Natural killer cell (primary cell): ENCODE data around the gene NAGLU. TPM values are rescaled to one million over a fixed set of nuclear protein-coding genes. Genes with fewer than 3 reads are reported as not detected.
A peak's percentile ranks its signal among the peaks of the same experiment; 100 is the strongest.

Experiments
- ATAC-seq, 3 donors: fragments of 150-1000 bp in 2 of 3; fragments of 200-7000 bp in 1 of 3; cut with Tn5 transposase; 1 replicate in 1 of 3; 2 replicates in 2 of 3; pipeline ENCODE4 v1.10.0; 2021; ENCODE audit warnings: mild to moderate bottlenecking in 2 of 3, moderate library complexity in 2 of 3
- DNase-seq, 2 donors: peaks; one replicate each; pipeline versions ENCODE4 v3.0.0 to v3.0.0-alpha.2; 2013 to 2021; ENCODE audit warnings: mixed read lengths in 1 of 2
- H3K27ac ChIP-seq: one replicate; pipeline ENCODE4 v1.5.1; 2013; ENCODE audit warnings: mild to moderate bottlenecking, low read length
- H3K27me3 ChIP-seq: one replicate; pipeline ENCODE4 v1.6.1; 2013; ENCODE audit warnings: low read length; ENCODE audit not compliant: control insufficient read depth, insufficient read depth
- H3K36me3 ChIP-seq: one replicate; pipeline ENCODE4 v1.6.1; 2013; ENCODE audit warnings: low read length; ENCODE audit not compliant: control insufficient read depth, insufficient read depth
- H3K4me1 ChIP-seq: one replicate; pipeline ENCODE4 v1.6.1; 2013; ENCODE audit warnings: low read length; ENCODE audit not compliant: control insufficient read depth, insufficient read depth
- H3K4me3 ChIP-seq: one replicate; pipeline ENCODE4 v1.5.1; 2013; ENCODE audit warnings: low read length
- H3K9me3 ChIP-seq: one replicate; pipeline ENCODE4 v1.6.1; 2013; ENCODE audit warnings: low read length; ENCODE audit not compliant: control insufficient read depth, insufficient read depth
- H3K27ac Mint-ChIP-seq, 2 donors: one replicate each; pipeline ENCODE4 v1.8.0; 2022; ENCODE audit warnings: mild to moderate bottlenecking in 2 of 2, mixed read lengths in 2 of 2, moderate library complexity in 1 of 2
- H3K27me3 Mint-ChIP-seq, 2 donors: one replicate each; pipeline ENCODE4 v1.8.0; 2022; ENCODE audit warnings: low read depth in 2 of 2, mixed read lengths in 2 of 2
- H3K36me3 Mint-ChIP-seq: one replicate; pipeline ENCODE4 v1.8.0; 2022; ENCODE audit warnings: mixed read lengths
- H3K4me1 Mint-ChIP-seq, 2 donors: one replicate each; pipeline ENCODE4 v1.8.0; 2022; ENCODE audit warnings: mixed read lengths in 2 of 2
- H3K4me3 Mint-ChIP-seq: one replicate; pipeline ENCODE4 v1.8.0; 2022; ENCODE audit warnings: mild to moderate bottlenecking, moderate library complexity, mixed read lengths
- H3K9me3 Mint-ChIP-seq, 2 donors: one replicate each; pipeline ENCODE4 v1.8.0; 2022; ENCODE audit warnings: mixed read lengths in 2 of 2
- CTCF ChIP-seq: fragments of 200-600 bp; IDR thresholded peaks from one replicate; pipeline ENCODE4 v1.8.0; 2022; ENCODE audit warnings: antibody characterized with exemption
- WGBS: methylation state at CpG from one replicate; pipeline ENCODE4 v1.1.7; 2013; ENCODE audit warnings: missing lambda C conversion rate; ENCODE audit not compliant: insufficient coverage; 5-methylcytosine and 5-hydroxymethylcytosine counted together
- intact Hi-C: fragments of 100-400 bp; cut with micrococcal nuclease; formaldehyde crosslinking; loops from one replicate; pipeline ENCODE4 v1.14.2; 2022
- total RNA-seq, 4 donors: library from RNA; stranded (reverse); fragments of 120-200 nt in 1 of 4; gene quantifications; one replicate each; pipeline versions ENCODE4 v1.2.3 to v1.2.4, GENCODE V29; 2013 to 2022

Gene NAGLU
- 10 to 100 TPM; 34.8 to 44.3 (median 36.4) TPM for total RNA-seq
- 27.8 TPM for total RNA-seq (2013)

- H3K27me3 Mint-ChIP-seq, result no peaks in the 10 kb centered on the region
- Histone ChIP-seq H3K27ac (peak within 1 kb of the TSS; percentile 77), H3K36me3 (peaks cover 9% of the 10 kb centered on the region), H3K27me3 (no peaks in the 10 kb centered on the region), H3K9me3 (no peaks in the 10 kb centered on the region), H3K4me1 (peaks cover 37% of the 10 kb centered on the region), H3K4me3 (peak within 1 kb of the TSS; percentile 54)
- peak; percentile 88 to 92 (median 88) for ATAC-seq
- peak; percentile 84 to 85 for DNase-seq
- TF ChIP-seq CTCF, result no peak
- intact Hi-C loops, result loop anchor here (2.0 kb wide), 1 partner anchor 19 kb away; no protein-coding TSS in a partner anchor
- H3K9me3 Mint-ChIP-seq, result no peaks in the 10 kb centered on the region
- under 1% methylated on average over 40 of the region's 40 CpGs for WGBS
- peaks cover 27 to 50% of the 10 kb centered on the region in 2 donors for H3K4me1 Mint-ChIP-seq
- no peaks in the 10 kb centered on the region for H3K36me3 Mint-ChIP-seq
- H3K4me3 Mint-ChIP-seq, result peak within 1 kb of the TSS; percentile 88
- H3K27ac Mint-ChIP-seq, result peak within 1 kb of the TSS; percentile 75 to 83
These were observed at the start of gene NAGLU for GRCh38 chr17:42536048-42536371. Gene NAGLU (plus strand): TSS chr17:42536241. CDS start chr17:42536273, 32 bp downstream.

DNA sequence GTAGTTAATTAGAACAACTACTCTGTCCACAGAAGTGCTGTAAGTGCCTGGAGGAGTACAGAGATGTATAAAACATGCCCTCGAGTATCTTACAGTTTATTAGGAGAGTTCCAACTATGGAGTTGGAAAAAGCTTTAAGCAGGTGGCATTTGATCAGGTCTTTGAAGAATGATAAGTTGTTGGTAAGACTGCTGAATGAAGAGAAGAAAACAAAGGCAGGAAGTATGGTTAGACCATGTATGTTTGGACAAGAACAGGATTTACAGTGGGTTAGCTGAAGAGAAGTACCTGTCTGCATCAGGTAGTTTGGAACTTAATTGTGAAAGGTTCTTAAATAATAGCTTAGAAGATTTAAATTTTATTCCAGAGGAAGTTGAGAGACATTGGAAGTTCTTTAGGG lies 48.0 kb upstream of the NAGLU start:
- no peak overlapping the region for H3K4me3 ChIP-seq
- no peak for TF ChIP-seq CTCF
- Mint-ChIP-seq H3K36me3 (no peaks in the 10 kb centered on the region), H3K4me1 (peaks cover 8 to 23% of the 10 kb centered on the region in 2 donors), H3K9me3 (no peaks in the 10 kb centered on the region), H3K27me3 (peaks cover 23 to 30% of the 10 kb centered on the region in 2 donors), H3K27ac (no peak overlapping the region), H3K4me3 (no peak overlapping the region)
- peaks cover 29% of the 10 kb centered on the region for H3K4me1 ChIP-seq
- peaks cover 22% of the 10 kb centered on the region for H3K27me3 ChIP-seq
- ATAC-seq (no peak), DNase-seq (peak in 1 of 2 donors; percentile 10)
- WGBS, result 77% methylated on average over 1 of the region's 1 CpG
- intact Hi-C loops, result loop anchor here (10.0 kb wide), 1 partner anchor 53 kb away; no protein-coding TSS in a partner anchor
- H3K27ac ChIP-seq, result no peak overlapping the region
- no peaks in the 10 kb centered on the region for H3K36me3 ChIP-seq
- no peaks in the 10 kb centered on the region for H3K9me3 ChIP-seq

GRCh38 chr17:42493319-42493718 lies 42.7 kb upstream of the NAGLU start:
- Histone ChIP-seq H3K36me3 (no peaks in the 10 kb centered on the region), H3K4me1 (peaks cover 15% of the 10 kb centered on the region), H3K4me3 (no peak overlapping the region), H3K27ac (no peak overlapping the region), H3K27me3 (peaks cover 13% of the 10 kb centered on the region), H3K9me3 (no peaks in the 10 kb centered on the region)
- 87% methylated on average over 3 of the region's 3 CpGs for WGBS
- no peak for TF ChIP-seq CTCF
- no peak overlapping the region for H3K27ac Mint-ChIP-seq
- H3K27me3 Mint-ChIP-seq, result peaks cover 25 to 33% of the 10 kb centered on the region in 2 donors
- H3K9me3 Mint-ChIP-seq, result no peaks in the 10 kb centered on the region
- ATAC-seq (no peak), DNase-seq (no peak)
- H3K4me1 Mint-ChIP-seq, result peaks cover 18% of the 10 kb centered on the region in 2 donors
- no peaks in the 10 kb centered on the region for H3K36me3 Mint-ChIP-seq
- H3K4me3 Mint-ChIP-seq, result no peak overlapping the region
- intact Hi-C loops, result no loop called here

- Mint-ChIP-seq H3K9me3 (no peaks in the 10 kb centered on the region), H3K36me3 (no peaks in the 10 kb centered on the region), H3K4me3 (peak overlapping the region; percentile 2), H3K4me1 (peaks cover 18% of the 10 kb centered on the region in 2 donors), H3K27ac (no peak overlapping the region), H3K27me3 (peaks cover 19 to 25% of the 10 kb centered on the region in 2 donors)
- 48% methylated on average over 4 of the region's 4 CpGs for WGBS
- intact Hi-C loops, result no loop called here
- peaks cover 12% of the 10 kb centered on the region for H3K4me1 ChIP-seq
- no peak overlapping the region for H3K27ac ChIP-seq
- DNase-seq, result peak in 1 of 2 donors; percentile 18
- no peak for TF ChIP-seq CTCF
- H3K27me3 ChIP-seq, result peaks cover 9% of the 10 kb centered on the region
- no peaks in the 10 kb centered on the region for H3K9me3 ChIP-seq
- peak; percentile 32 to 64 (median 63) for ATAC-seq
- H3K4me3 ChIP-seq, result no peak overlapping the region
- H3K36me3 ChIP-seq, result no peaks in the 10 kb centered on the region
These were observed 41.4 kb upstream of the NAGLU start for GRCh38 chr17:42494673-42495072.
